Colonic mucosa (tissue), 4 donors: ENCODE data around the gene CYP4F2. TPM values are rescaled to one million over a fixed set of nuclear protein-coding genes. Genes with fewer than 3 reads are reported as not detected.

Experiments
- DNase-seq: peaks from one replicate; pipeline ENCODE4 v3.0.0-alpha.2; 2020
- H3K27ac ChIP-seq: fragments of 200-600 bp; one replicate; pipeline ENCODE4 v1.8.0; 2021
- H3K27me3 ChIP-seq: fragments of 200-600 bp; one replicate; pipeline ENCODE4 v1.8.0; 2021
- H3K36me3 ChIP-seq: fragments of 200-600 bp; one replicate; pipeline ENCODE4 v1.8.0; 2021
- H3K4me1 ChIP-seq: fragments of 200-600 bp; one replicate; pipeline ENCODE4 v1.8.0; 2021; ENCODE audit warnings: mild to moderate bottlenecking
- H3K4me3 ChIP-seq: fragments of 200-600 bp; one replicate; pipeline ENCODE4 v1.8.0; 2021
- H3K9ac ChIP-seq, 2 donors: one replicate each; pipeline ENCODE4 v1.7.0; 2013; ENCODE audit warnings: control low read depth in 2 of 2, low read depth in 2 of 2, low read length in 2 of 2
- H3K9me3 ChIP-seq: fragments of 200-600 bp; one replicate; pipeline ENCODE4 v1.8.0; 2021
- CTCF ChIP-seq: fragments of 200-600 bp; IDR thresholded peaks from one replicate; pipeline ENCODE4 v1.8.0; 2022; ENCODE audit warnings: antibody characterized with exemption, mild to moderate bottlenecking
- intact Hi-C: fragments of 100-400 bp; cut with DNase I; formaldehyde crosslinking; loops from one replicate; pipeline ENCODE4 v1.14.1; 2022
- total RNA-seq, 2 donors: library from RNA; stranded (reverse); fragmentation: NEBNext Ultra II Directional in 1 of 2; extraction: Animal tissue kit (Norgen Biotek cat#: 25700) in 1 of 2; gene quantifications; one replicate each; pipeline ENCODE4 v1.2.1, GENCODE V29; 2021
- donor health status: healthy.
- donor health status: DM: no; HTN: no; CAD: no.
- donor health status: DM: no; HTN: no; CAD: no.

The CYP4F2 gene
- total RNA-seq: 1 to 10 TPM; 3.9 to 7.0 TPM

GRCh38 chr19:15897738-15898276, at the start of gene CYP4F2:
CYP4F2 (minus strand) TSS chr19:15898074; CDS start chr19:15897611, 463 bp downstream.
- no peak within 1 kb of the TSS for H3K27ac ChIP-seq
- H3K4me3 ChIP-seq: no peak within 1 kb of the TSS
- intact Hi-C loops: no loop called here
- DNase-seq: peak; percentile 29
- H3K36me3 ChIP-seq: no peaks in the 10 kb centered on the region
- no peak within 1 kb of the TSS for H3K9ac ChIP-seq
- no peaks in the 10 kb centered on the region for H3K4me1 ChIP-seq
- H3K27me3 ChIP-seq: no peaks in the 10 kb centered on the region
- no peaks in the 10 kb centered on the region for H3K9me3 ChIP-seq
- no peak for TF ChIP-seq CTCF

GRCh38 chr19:15945301-15945700, 47.4 kb upstream of the CYP4F2 start:
- Histone ChIP-seq H3K9ac (no peak overlapping the region), H3K9me3 (no peaks in the 10 kb centered on the region), H3K36me3 (no peaks in the 10 kb centered on the region), H3K4me1 (no peaks in the 10 kb centered on the region), H3K27me3 (no peaks in the 10 kb centered on the region), H3K27ac (no peak overlapping the region), H3K4me3 (no peak overlapping the region)
- TF ChIP-seq CTCF: no peak
- DNase-seq: no peak
- intact Hi-C loops: no loop called here

GRCh38 chr19:15944401-15944800, 46.5 kb upstream of the CYP4F2 start:
- Histone ChIP-seq H3K4me3 (no peak overlapping the region), H3K4me1 (no peaks in the 10 kb centered on the region), H3K27ac (no peak overlapping the region), H3K9ac (no peak overlapping the region), H3K9me3 (no peaks in the 10 kb centered on the region), H3K36me3 (no peaks in the 10 kb centered on the region), H3K27me3 (no peaks in the 10 kb centered on the region)
- TF ChIP-seq CTCF: no peak
- no peak for DNase-seq
- intact Hi-C loops: no loop called here

- no peaks in the 10 kb centered on the region for H3K27me3 ChIP-seq
- intact Hi-C loops: no loop called here
- H3K4me1 ChIP-seq: no peaks in the 10 kb centered on the region
- H3K27ac ChIP-seq: no peak overlapping the region
- H3K4me3 ChIP-seq: no peak overlapping the region
- no peak for TF ChIP-seq CTCF
- no peak for DNase-seq
- H3K9me3 ChIP-seq: no peaks in the 10 kb centered on the region
- no peaks in the 10 kb centered on the region for H3K36me3 ChIP-seq
- H3K9ac ChIP-seq: no peak overlapping the region
Observed at GRCh38 chr19:15937771-15938170, 39.9 kb upstream of the CYP4F2 start.

- no peak overlapping the region for H3K4me3 ChIP-seq
- H3K36me3 ChIP-seq: no peaks in the 10 kb centered on the region
- TF ChIP-seq CTCF: no peak
- no peaks in the 10 kb centered on the region for H3K9me3 ChIP-seq
- H3K27ac ChIP-seq: no peak overlapping the region
- no peaks in the 10 kb centered on the region for H3K27me3 ChIP-seq
- no peak for DNase-seq
- no peaks in the 10 kb centered on the region for H3K4me1 ChIP-seq
- intact Hi-C loops: no loop called here
- no peak overlapping the region for H3K9ac ChIP-seq
Observed at GRCh38 chr19:15936950-15937349, 39.1 kb upstream of the CYP4F2 start.
